ENCODE results near the gene ACACB.
"Not testable (repeated sequence)": the region's sequence is repeated elsewhere in the genome, so short reads cannot be mapped to it uniquely, and the experiment has no call there.

ACACB gene

GRCh38 chr12:109169262-109169661, 52.9 kb downstream of the ACACB start:
- no peaks in the 10 kb centered on the region for H3K79me2 ChIP-seq (ENCODE audit: insufficient read depth, low read length)
- H3K4me1 ChIP-seq (ENCODE audit: insufficient read depth, low read length, severe bottlenecking), result no peaks in the 10 kb centered on the region
- no peak overlapping the region for H2AFZ ChIP-seq (ENCODE audit: low read length)
- H3K27me3 ChIP-seq (ENCODE audit: insufficient read depth, low read length), result no peaks in the 10 kb centered on the region
- H4K20me1 ChIP-seq (ENCODE audit: insufficient read depth, low read length), result no peaks in the 10 kb centered on the region
- no peaks in the 10 kb centered on the region for H3K9me3 ChIP-seq (ENCODE audit: low read length)
- H3K9me2 ChIP-seq (ENCODE audit: low read depth, low read length), result no peaks in the 10 kb centered on the region
- TF ChIP-seq CTCF (IDR thresholded peaks at IDR 0.05; ENCODE audit: low read length), result no peak
- TF ChIP-seq EZH2 (IDR thresholded peaks at IDR 0.05; ENCODE audit: borderline replicate concordance, low read length), result no peak
- H3K9ac ChIP-seq (ENCODE audit: low read length), result no peak overlapping the region
- no peaks in the 10 kb centered on the region for H3F3A ChIP-seq (ENCODE audit: insufficient read depth, low read length)
- no peak overlapping the region for H3K27ac ChIP-seq (ENCODE audit: low read depth, low read length, poor library complexity, severe bottlenecking)
- H3K4me2 ChIP-seq (ENCODE audit: low read length), result no peak overlapping the region
- peaks cover 3% of the 10 kb centered on the region; the same call in 1 of the 2 replicates for H3K36me3 ChIP-seq (ENCODE audit: insufficient read depth, low read length)
- H3K4me3 ChIP-seq (ENCODE audit: low read depth, low read length, poor library complexity, severe bottlenecking), result no peak overlapping the region

GRCh38 chr12:109169686-109170085, 53.3 kb downstream of the ACACB start:
- Histone ChIP-seq H3K36me3 (ENCODE audit: insufficient read depth, low read length) (peaks cover 3% of the 10 kb centered on the region; the same call in 1 of the 2 replicates), H3K27me3 (ENCODE audit: insufficient read depth, low read length) (no peaks in the 10 kb centered on the region), H4K20me1 (ENCODE audit: insufficient read depth, low read length) (no peaks in the 10 kb centered on the region), H3K4me3 (ENCODE audit: low read depth, low read length, poor library complexity, severe bottlenecking) (no peak overlapping the region), H3K4me1 (ENCODE audit: insufficient read depth, low read length, severe bottlenecking) (no peaks in the 10 kb centered on the region), H3K27ac (ENCODE audit: low read depth, low read length, poor library complexity, severe bottlenecking) (no peak overlapping the region), H2AFZ (ENCODE audit: low read length) (no peak overlapping the region), H3K9ac (ENCODE audit: low read length) (no peak overlapping the region), H3K79me2 (ENCODE audit: insufficient read depth, low read length) (no peaks in the 10 kb centered on the region), H3F3A (ENCODE audit: insufficient read depth, low read length) (no peaks in the 10 kb centered on the region), H3K9me3 (ENCODE audit: low read length) (no peaks in the 10 kb centered on the region), H3K9me2 (ENCODE audit: low read depth, low read length) (no peaks in the 10 kb centered on the region), H3K4me2 (ENCODE audit: low read length) (no peak overlapping the region)
- TF ChIP-seq CTCF (IDR thresholded peaks at IDR 0.05; ENCODE audit: low read length), result no peak
- no peak for TF ChIP-seq EZH2 (IDR thresholded peaks at IDR 0.05; ENCODE audit: borderline replicate concordance, low read length)

DNA sequence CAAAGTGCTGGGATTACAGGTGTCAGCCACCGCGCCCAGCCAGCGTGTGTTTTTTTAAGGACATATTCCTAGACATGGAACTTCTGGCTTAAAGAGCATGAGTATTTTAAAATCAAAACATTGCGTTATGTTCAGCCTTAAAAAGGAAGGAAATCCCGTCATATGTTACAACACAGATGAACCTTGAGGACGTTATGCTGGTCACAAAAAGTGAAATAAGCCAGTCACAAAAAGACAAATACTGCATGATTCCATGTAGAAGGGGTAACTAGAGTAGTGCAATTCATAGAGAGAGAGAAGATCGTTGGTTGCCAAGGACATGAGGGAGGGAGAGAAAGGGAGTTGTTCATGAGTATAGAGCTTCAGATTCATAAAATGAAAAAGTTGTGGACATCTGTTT, 53.9 kb downstream of the ACACB start:
- no peak overlapping the region for H3K9ac ChIP-seq (ENCODE audit: low read length)
- H4K20me1 ChIP-seq (ENCODE audit: insufficient read depth, low read length), result no peaks in the 10 kb centered on the region
- H3K27ac ChIP-seq (ENCODE audit: low read depth, low read length, poor library complexity, severe bottlenecking), result no peak overlapping the region
- no peaks in the 10 kb centered on the region for H3F3A ChIP-seq (ENCODE audit: insufficient read depth, low read length)
- no peak overlapping the region for H3K4me2 ChIP-seq (ENCODE audit: low read length)
- no peaks in the 10 kb centered on the region for H3K9me3 ChIP-seq (ENCODE audit: low read length)
- no peaks in the 10 kb centered on the region for H3K9me2 ChIP-seq (ENCODE audit: low read depth, low read length)
- TF ChIP-seq CTCF (IDR thresholded peaks at IDR 0.05; ENCODE audit: low read length) (no peak), EZH2 (IDR thresholded peaks at IDR 0.05; ENCODE audit: borderline replicate concordance, low read length) (no peak)
- peaks cover 3% of the 10 kb centered on the region; the same call in 1 of the 2 replicates for H3K36me3 ChIP-seq (ENCODE audit: insufficient read depth, low read length)
- no peaks in the 10 kb centered on the region for H3K27me3 ChIP-seq (ENCODE audit: insufficient read depth, low read length)
- no peaks in the 10 kb centered on the region for H3K4me1 ChIP-seq (ENCODE audit: insufficient read depth, low read length, severe bottlenecking)
- H3K79me2 ChIP-seq (ENCODE audit: insufficient read depth, low read length), result no peaks in the 10 kb centered on the region
- H3K4me3 ChIP-seq (ENCODE audit: low read depth, low read length, poor library complexity, severe bottlenecking), result no peak overlapping the region
- H2AFZ ChIP-seq (ENCODE audit: low read length), result no peak overlapping the region

DNA sequence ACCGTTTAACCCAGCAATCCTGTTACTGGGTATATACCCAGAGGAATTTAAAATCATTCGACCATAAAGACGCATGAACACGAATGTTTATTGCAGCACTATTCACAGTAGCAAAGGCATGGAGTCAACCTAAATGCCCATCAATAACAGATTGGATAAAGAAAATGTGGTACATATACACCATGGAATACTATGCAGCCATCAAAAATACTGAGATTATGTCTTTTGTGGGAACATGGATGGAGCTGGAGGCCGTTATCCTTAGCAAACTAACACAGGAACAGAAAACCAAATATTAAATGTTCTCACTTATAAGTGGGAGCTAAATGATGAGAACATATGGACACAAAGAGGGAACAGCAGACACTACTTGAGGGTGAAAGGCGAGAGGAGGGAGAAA, 56.4 kb downstream of the ACACB start:
- H3K36me3 ChIP-seq (ENCODE audit: insufficient read depth, low read length); H3K9ac ChIP-seq (ENCODE audit: low read length); H3K79me2 ChIP-seq (ENCODE audit: insufficient read depth, low read length); H3K27ac ChIP-seq (ENCODE audit: low read depth, low read length, poor library complexity, severe bottlenecking); H3K9me2 ChIP-seq (ENCODE audit: low read depth, low read length); H3K4me3 ChIP-seq (ENCODE audit: low read depth, low read length, poor library complexity, severe bottlenecking); H2AFZ ChIP-seq (ENCODE audit: low read length); H3F3A ChIP-seq (ENCODE audit: insufficient read depth, low read length); H3K27me3 ChIP-seq (ENCODE audit: insufficient read depth, low read length); H3K4me1 ChIP-seq (ENCODE audit: insufficient read depth, low read length, severe bottlenecking); H3K9me3 ChIP-seq (ENCODE audit: low read length); H3K4me2 ChIP-seq (ENCODE audit: low read length); H4K20me1 ChIP-seq (ENCODE audit: insufficient read depth, low read length): not testable (repeated sequence)

Measured in OCI-LY1 (cell line).